GM10266 (cell line): ENCODE results near the gene ZNF438.
A peak's percentile ranks its signal among the peaks of the same experiment; 100 is the strongest.
"Not testable (repeated sequence)": the region's sequence is repeated elsewhere in the genome, so short reads cannot be mapped to it uniquely, and the experiment has no call there.

Experiments
- DNase-seq: peaks from one replicate; pipeline ENCODE4 v3.0.0; 2012; ENCODE audit errors: extremely low spot score
- TF ChIP-seq, protein P1 (sequence below): IDR thresholded peaks from 2 replicates; pipeline ENCODE4 v1.5.1; 2012; ENCODE audit warnings: mild to moderate bottlenecking, low read depth; ENCODE audit not compliant: control insufficient read depth, insufficient read depth; ENCODE audit errors: missing control alignments

Gene ZNF438

DNA sequence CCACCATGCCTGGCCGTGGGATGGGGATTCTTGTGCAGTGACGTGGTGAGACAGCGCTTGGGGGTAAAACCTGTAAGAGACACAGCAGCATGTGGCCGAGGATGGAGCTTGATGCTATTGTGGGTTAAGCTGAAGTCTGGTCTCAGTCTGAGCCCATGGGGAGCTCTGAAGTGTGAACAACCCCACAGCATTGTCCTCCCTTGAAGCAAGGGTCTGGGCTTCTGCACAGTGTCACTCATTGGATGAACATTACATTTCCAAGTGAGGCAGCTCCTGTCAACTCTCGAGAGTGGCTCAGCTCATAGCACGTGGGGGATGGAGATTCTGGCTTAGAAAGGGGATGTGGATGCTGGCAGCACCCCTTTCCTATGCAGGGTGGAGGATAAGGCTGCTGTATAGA is 32.2 kb upstream of the ZNF438 start:
- TF ChIP-seq, protein P1, sequence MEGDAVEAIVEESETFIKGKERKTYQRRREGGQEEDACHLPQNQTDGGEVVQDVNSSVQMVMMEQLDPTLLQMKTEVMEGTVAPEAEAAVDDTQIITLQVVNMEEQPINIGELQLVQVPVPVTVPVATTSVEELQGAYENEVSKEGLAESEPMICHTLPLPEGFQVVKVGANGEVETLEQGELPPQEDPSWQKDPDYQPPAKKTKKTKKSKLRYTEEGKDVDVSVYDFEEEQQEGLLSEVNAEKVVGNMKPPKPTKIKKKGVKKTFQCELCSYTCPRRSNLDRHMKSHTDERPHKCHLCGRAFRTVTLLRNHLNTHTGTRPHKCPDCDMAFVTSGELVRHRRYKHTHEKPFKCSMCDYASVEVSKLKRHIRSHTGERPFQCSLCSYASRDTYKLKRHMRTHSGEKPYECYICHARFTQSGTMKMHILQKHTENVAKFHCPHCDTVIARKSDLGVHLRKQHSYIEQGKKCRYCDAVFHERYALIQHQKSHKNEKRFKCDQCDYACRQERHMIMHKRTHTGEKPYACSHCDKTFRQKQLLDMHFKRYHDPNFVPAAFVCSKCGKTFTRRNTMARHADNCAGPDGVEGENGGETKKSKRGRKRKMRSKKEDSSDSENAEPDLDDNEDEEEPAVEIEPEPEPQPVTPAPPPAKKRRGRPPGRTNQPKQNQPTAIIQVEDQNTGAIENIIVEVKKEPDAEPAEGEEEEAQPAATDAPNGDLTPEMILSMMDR = peak; percentile 3

DNA sequence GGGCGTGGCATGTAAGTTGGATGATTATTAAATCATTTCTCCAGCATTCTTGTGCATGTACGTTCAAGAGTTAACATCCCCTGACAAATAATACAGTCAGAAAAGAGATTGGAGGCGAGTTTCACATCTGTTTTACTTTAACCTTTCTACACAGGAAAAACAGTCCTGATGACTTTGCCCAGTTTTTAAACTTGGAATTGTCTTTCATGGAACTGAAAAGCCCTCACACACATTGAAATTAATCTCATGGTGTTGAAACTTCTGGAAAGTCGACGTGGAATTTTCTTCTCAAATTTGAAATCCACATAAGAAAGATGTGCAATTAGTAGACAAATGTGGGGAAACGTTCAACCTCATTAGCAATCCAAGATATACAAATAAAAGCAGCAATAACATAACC is 31.2 kb upstream of the ZNF438 start:
- TF ChIP-seq, protein P1 = no peak
- no peak for DNase-seq

More for the DNA sequence above, 32.2 kb upstream of the ZNF438 start:
- DNase-seq = no peak

- TF ChIP-seq, protein P1 = no peak
- no peak for DNase-seq
These were observed 30.3 kb upstream of the ZNF438 start for GRCh38 chr10:31061941-31062340.

DNA sequence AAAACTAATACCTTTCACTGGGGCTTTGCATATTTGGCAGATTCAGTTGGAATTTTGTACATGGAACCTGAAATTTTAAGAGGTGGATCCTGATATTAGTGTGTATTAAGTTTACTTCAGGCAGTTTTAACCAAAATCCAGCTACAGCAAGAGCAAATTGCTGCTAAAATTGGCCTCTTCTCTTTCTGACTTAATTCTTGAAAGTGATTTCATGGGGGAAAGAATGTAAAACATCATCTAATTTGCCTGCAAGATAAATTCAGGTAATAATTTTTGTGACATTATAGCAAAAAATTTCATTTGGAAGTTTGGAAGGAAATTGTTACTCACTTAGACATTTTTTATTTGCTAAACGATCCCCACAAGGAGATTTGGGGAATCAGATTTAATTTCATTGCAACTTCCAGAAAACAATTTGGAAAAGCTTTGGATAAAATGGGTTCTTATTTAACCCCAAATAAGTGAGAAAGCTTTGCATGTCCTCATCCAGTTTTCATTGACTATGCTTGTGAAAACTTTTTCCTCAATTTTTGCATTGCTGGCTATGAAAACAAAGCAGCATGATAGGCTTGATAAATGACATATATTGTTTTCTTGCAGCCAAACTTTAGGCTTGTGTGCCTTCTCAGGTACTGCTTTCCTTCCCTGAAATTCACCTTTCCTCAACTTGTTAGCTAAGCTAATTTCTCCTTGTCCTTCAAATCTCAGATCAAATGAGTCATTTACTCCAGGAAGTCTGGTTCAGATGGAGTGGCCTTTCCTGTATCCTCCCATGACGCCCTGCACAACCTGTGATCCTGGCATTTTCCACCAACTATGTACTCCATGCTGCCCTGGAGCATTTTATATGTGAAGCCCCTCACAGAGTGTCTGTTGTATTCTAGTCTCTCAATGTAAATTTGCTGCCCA is 27.4 kb upstream of the ZNF438 start:
- TF ChIP-seq, protein P1 = no peak
- DNase-seq = no peak

GRCh38 chr10:31056678-31057077 is 25.0 kb upstream of the ZNF438 start:
- not testable (repeated sequence) for DNase-seq

- TF ChIP-seq, protein P1 = no peak
- DNase-seq = no peak
These were observed 24.0 kb upstream of the ZNF438 start for GRCh38 chr10:31055573-31056251.

DNA sequence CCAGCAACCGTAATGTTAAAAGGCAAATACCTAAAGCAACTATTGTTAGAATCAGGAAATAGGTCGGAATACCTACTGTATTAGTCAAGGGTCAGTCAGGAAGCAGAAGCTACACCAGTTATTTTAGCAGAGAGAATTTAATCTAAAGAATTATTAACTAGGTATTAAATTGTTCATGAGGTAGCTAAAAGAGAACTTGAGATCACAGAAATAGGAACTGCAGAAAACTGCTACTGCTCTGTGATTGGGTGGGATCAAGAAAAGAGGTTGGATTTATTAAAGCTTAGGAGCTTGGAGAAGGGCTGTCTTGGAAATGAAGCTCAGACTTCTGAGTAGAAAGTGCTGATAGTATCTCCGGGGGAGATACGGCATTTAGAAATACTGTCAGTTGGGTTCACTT is 20.0 kb upstream of the ZNF438 start:
- DNase-seq = no peak
- TF ChIP-seq, protein P1 = no peak
